NB4 (cell line): ENCODE results near the gene ISYNA1.

Experiments
- CTCF ChIP-seq: IDR thresholded peaks from one replicate; pipeline ENCODE4 v1.5.1; 2012; ENCODE audit warnings: low read depth, low read length
- POLR2A ChIP-seq: IDR thresholded peaks from 2 replicates; pipeline ENCODE4 v1.6.1; 2011; ENCODE audit warnings: mild to moderate bottlenecking; ENCODE audit not compliant: insufficient read length; ENCODE audit errors: extremely low read depth

DNA sequence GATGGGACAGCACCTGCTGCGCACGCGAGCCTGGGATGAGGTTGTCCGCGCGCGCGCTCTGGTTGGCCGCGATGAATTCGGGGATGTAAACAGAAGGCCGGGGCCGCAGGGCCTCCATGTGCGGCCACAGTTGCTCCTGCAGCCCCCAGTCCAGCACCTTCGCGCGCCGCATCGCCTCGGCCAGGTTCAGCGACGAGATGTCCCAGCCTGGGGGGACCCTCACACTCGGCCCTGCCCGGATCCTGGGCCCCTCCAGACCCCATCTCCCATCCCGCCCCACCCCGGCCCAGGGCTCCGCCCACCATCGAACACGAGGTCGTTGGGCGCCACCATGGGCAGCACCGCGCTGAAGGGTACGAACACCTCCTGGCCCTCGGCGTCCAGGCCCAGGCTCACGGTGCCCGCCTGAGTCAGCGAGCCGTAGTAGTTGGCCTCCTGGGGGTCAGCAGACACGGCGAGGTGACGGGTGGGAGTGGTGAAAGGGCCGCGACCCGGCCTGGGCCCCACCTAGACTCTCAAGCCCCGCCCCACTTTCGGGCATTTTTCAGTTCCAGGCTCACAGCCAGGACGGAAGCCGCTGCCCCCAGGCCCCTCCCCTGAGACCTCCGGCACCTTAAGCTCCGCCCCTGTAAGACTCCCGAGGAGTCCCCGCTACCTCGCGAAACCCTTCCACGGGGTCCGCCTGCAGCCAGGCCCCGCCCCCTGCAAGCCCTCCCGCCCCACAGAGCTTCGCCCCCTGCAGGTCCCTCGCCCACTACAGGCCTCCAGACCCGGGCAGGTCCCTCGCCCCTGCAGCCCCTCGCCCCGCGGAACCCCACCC, 1.1 kb downstream of the ISYNA1 start:
- no peak for TF ChIP-seq CTCF
- no peak for TF ChIP-seq POLR2A
